ENCODE measurements around the gene SEL1L.
"Not testable (repeated sequence)": the region's sequence is repeated elsewhere in the genome, so short reads cannot be mapped to it uniquely, and the experiment has no call there.

Gene SEL1L

GRCh38 chr14:81523616-81524015 lies 10.0 kb downstream of the SEL1L start:
- DNase-seq, result no peak

GRCh38 chr14:81523016-81523415 lies 10.6 kb downstream of the SEL1L start:
- DNase-seq, result no peak

- DNase-seq, result no peak
Observed at GRCh38 chr14:81521356-81521755, 12.3 kb downstream of the SEL1L start.

- no peak for DNase-seq
Observed at GRCh38 chr14:81519200-81520011, 14.2 kb downstream of the SEL1L start.

GRCh38 chr14:81517798-81518398 lies 15.8 kb downstream of the SEL1L start:
- DNase-seq, result no peak

- no peak for DNase-seq
Observed at GRCh38 chr14:81516986-81517797, 16.5 kb downstream of the SEL1L start.

GRCh38 chr14:81515927-81516326 lies 17.7 kb downstream of the SEL1L start:
- DNase-seq, result not testable (repeated sequence)

GRCh38 chr14:81512826-81513225 lies 20.8 kb downstream of the SEL1L start:
- DNase-seq, result not testable (repeated sequence)

- no peak for DNase-seq
Observed at GRCh38 chr14:81511111-81511904, 22.3 kb downstream of the SEL1L start.

- DNase-seq, result no peak
Observed at GRCh38 chr14:81509838-81510452, 23.7 kb downstream of the SEL1L start.

- no peak for DNase-seq
Observed at GRCh38 chr14:81509321-81509720, 24.3 kb downstream of the SEL1L start.

GRCh38 chr14:81506487-81506886 lies 27.2 kb downstream of the SEL1L start:
- DNase-seq, result no peak

- DNase-seq, result no peak
Observed at GRCh38 chr14:81504864-81505263, 28.8 kb downstream of the SEL1L start.

GRCh38 chr14:81485781-81486180 lies 47.9 kb downstream of the SEL1L start:
- DNase-seq, result no peak

- DNase-seq, result no peak
Observed at GRCh38 chr14:81485372-81485771, 48.3 kb downstream of the SEL1L start.

- DNase-seq, result no peak
Observed at GRCh38 chr14:81484120-81484519, 49.5 kb downstream of the SEL1L start.

GRCh38 chr14:81480741-81481140 lies 52.9 kb downstream of the SEL1L start:
- DNase-seq, result no peak

- no peak for DNase-seq
Observed at GRCh38 chr14:81478446-81478845, 55.2 kb downstream of the SEL1L start.

GRCh38 chr14:81476816-81477215 lies 56.8 kb downstream of the SEL1L start:
- no peak for DNase-seq

GRCh38 chr14:81474685-81475324 lies 58.8 kb downstream of the SEL1L start:
- DNase-seq, result no peak

- no peak for DNase-seq
Observed at GRCh38 chr14:81474148-81474492, 59.5 kb downstream of the SEL1L start.
